ENCODE measurements around the gene TMEM190.
"Not testable (repeated sequence)": the region's sequence is repeated elsewhere in the genome, so short reads cannot be mapped to it uniquely, and the experiment has no call there.

The TMEM190 gene

GRCh38 chr19:55419624-55420236, 43.1 kb downstream of the TMEM190 start:
- no peak for DNase-seq (ENCODE audit: insufficient read length)
- FAIRE-seq: no peak
- TF ChIP-seq POLR2AphosphoS5 (IDR thresholded peaks at IDR 0.05; ENCODE audit: low read depth, low read length): no peak
- no peak for TF ChIP-seq TAF1 (IDR thresholded peaks at IDR 0.05; ENCODE audit: borderline replicate concordance, low read depth, low read length)
- no peak for TF ChIP-seq POLR2A (IDR thresholded peaks at IDR 0.05; ENCODE audit: low read depth, low read length)

- not testable (repeated sequence) for DNase-seq (ENCODE audit: insufficient read length); FAIRE-seq
These were observed 44.7 kb downstream of the TMEM190 start for GRCh38 chr19:55421281-55421680.

- TF ChIP-seq POLR2A (IDR thresholded peaks at IDR 0.05; ENCODE audit: low read depth, low read length) (no peak), TAF1 (IDR thresholded peaks at IDR 0.05; ENCODE audit: borderline replicate concordance, low read depth, low read length) (no peak), POLR2AphosphoS5 (IDR thresholded peaks at IDR 0.05; ENCODE audit: low read depth, low read length) (no peak)
These were observed 46.8 kb downstream of the TMEM190 start for GRCh38 chr19:55423225-55424005.

GRCh38 chr19:55424518-55424917, 47.9 kb downstream of the TMEM190 start:
- DNase-seq (ENCODE audit: insufficient read length) (no peak), FAIRE-seq (no peak)
- no peak for TF ChIP-seq POLR2A (IDR thresholded peaks at IDR 0.05; ENCODE audit: low read depth, low read length)
- no peak for TF ChIP-seq POLR2AphosphoS5 (IDR thresholded peaks at IDR 0.05; ENCODE audit: low read depth, low read length)
- no peak for TF ChIP-seq TAF1 (IDR thresholded peaks at IDR 0.05; ENCODE audit: borderline replicate concordance, low read depth, low read length)

More at GRCh38 chr19:55423225-55424005, 46.8 kb downstream of the TMEM190 start:
- FAIRE-seq (no peak), DNase-seq (ENCODE audit: insufficient read length) (no peak)

- FAIRE-seq: no peak
- no peak for DNase-seq (ENCODE audit: insufficient read length)
- TF ChIP-seq TAF1 (IDR thresholded peaks at IDR 0.05; ENCODE audit: borderline replicate concordance, low read depth, low read length) (no peak), POLR2A (IDR thresholded peaks at IDR 0.05; ENCODE audit: low read depth, low read length) (no peak), POLR2AphosphoS5 (IDR thresholded peaks at IDR 0.05; ENCODE audit: low read depth, low read length) (no peak)
These were observed 49.4 kb downstream of the TMEM190 start for GRCh38 chr19:55426042-55426441.

Data from GM12892 (cell line).